GM12875 (cell line): Measurements from ENCODE around the gene GPC3.
"Not testable (repeated sequence)": the region's sequence is repeated elsewhere in the genome, so short reads cannot be mapped to it uniquely, and the experiment has no call there.

Source experiments
- H3K4me3 ChIP-seq: one replicate; pipeline ENCODE4 v1.5.1; 2011; ENCODE audit warnings: low read depth, low read length, control low read depth
- CTCF ChIP-seq: IDR thresholded peaks from 2 replicates; pipeline ENCODE4 v1.5.1; 2011; ENCODE audit warnings: low read depth, mild to moderate bottlenecking, control low read depth, inconsistent platforms, low read length, moderate library complexity, borderline replicate concordance; ENCODE audit not compliant: insufficient read depth

Gene GPC3

GRCh38 chrX:133726642-133727041 lies 258.8 kb downstream of the GPC3 start:
- no peak for TF ChIP-seq CTCF
- no peak overlapping the region for H3K4me3 ChIP-seq

GRCh38 chrX:133726211-133726630 lies 259.2 kb downstream of the GPC3 start:
- no peak for TF ChIP-seq CTCF
- no peak overlapping the region for H3K4me3 ChIP-seq

GRCh38 chrX:133723930-133724329 lies 261.5 kb downstream of the GPC3 start:
- no peak overlapping the region for H3K4me3 ChIP-seq
- no peak for TF ChIP-seq CTCF

GRCh38 chrX:133722756-133723155 lies 262.6 kb downstream of the GPC3 start:
- no peak for TF ChIP-seq CTCF
- no peak overlapping the region for H3K4me3 ChIP-seq

- not testable (repeated sequence) for H3K4me3 ChIP-seq
Measured at GRCh38 chrX:133720269-133720668, 265.1 kb downstream of the GPC3 start.

GRCh38 chrX:133715715-133716114 lies 269.7 kb downstream of the GPC3 start:
- TF ChIP-seq CTCF = no peak
- no peak overlapping the region for H3K4me3 ChIP-seq

GRCh38 chrX:133709501-133709900 lies 275.9 kb downstream of the GPC3 start:
- no peak for TF ChIP-seq CTCF
- no peak overlapping the region for H3K4me3 ChIP-seq

GRCh38 chrX:133706890-133707289 lies 278.5 kb downstream of the GPC3 start:
- no peak overlapping the region for H3K4me3 ChIP-seq
- no peak for TF ChIP-seq CTCF
